Astrocyte of the spinal cord (primary cell): ENCODE data around the gene NT5C2.
"Not testable (repeated sequence)": the region's sequence is repeated elsewhere in the genome, so short reads cannot be mapped to it uniquely, and the experiment has no call there.

Experiments used
- DNase-seq: peaks from one replicate; pipeline ENCODE4 v3.0.0; 2011; ENCODE audit warnings: low read depth, low spot score
- H3K4me3 ChIP-seq: 2 replicates; pipeline ENCODE4 v1.5.1; 2011; ENCODE audit warnings: low read depth, mild to moderate bottlenecking, low read length, moderate library complexity
- CTCF ChIP-seq: IDR thresholded peaks from 2 replicates; pipeline ENCODE4 v1.5.1; 2012; ENCODE audit warnings: low read depth, mild to moderate bottlenecking, low read length, inconsistent platforms
- in situ Hi-C: cut with HindIII; loops from 2 replicates; pipeline ENCODE4 v1.10.0; 2017; ENCODE audit warnings: low sequenced_read_pairs

The NT5C2 gene

GRCh38 chr10:103231047-103231551 is 38.0 kb upstream of the NT5C2 start:
- no peak overlapping the region for H3K4me3 ChIP-seq
- DNase-seq, result peak; percentile 94
- no peak for TF ChIP-seq CTCF
- in situ Hi-C loops, result no loop called here

- in situ Hi-C loops, result no loop called here
These were observed 34.3 kb upstream of the NT5C2 start for GRCh38 chr10:103227416-103227815.

GRCh38 chr10:103225939-103226338 is 32.9 kb upstream of the NT5C2 start:
- in situ Hi-C loops, result no loop called here
- no peak for DNase-seq
- TF ChIP-seq CTCF, result no peak
- H3K4me3 ChIP-seq, result no peak overlapping the region

More at GRCh38 chr10:103227416-103227815, 34.3 kb upstream of the NT5C2 start:
- no peak for DNase-seq
- no peak overlapping the region for H3K4me3 ChIP-seq
- no peak for TF ChIP-seq CTCF

- in situ Hi-C loops, H3K4me3 ChIP-seq: not testable (repeated sequence)
These were observed 31.6 kb upstream of the NT5C2 start for GRCh38 chr10:103224721-103225120.

GRCh38 chr10:103224133-103224532 is 31.1 kb upstream of the NT5C2 start:
- no peak for DNase-seq
- no peak for TF ChIP-seq CTCF
- no peak overlapping the region for H3K4me3 ChIP-seq
- in situ Hi-C loops, result no loop called here

More at GRCh38 chr10:103224721-103225120, 31.6 kb upstream of the NT5C2 start:
- not testable (repeated sequence) for DNase-seq

- DNase-seq, in situ Hi-C loops, H3K4me3 ChIP-seq: not testable (repeated sequence)
These were observed 23.3 kb upstream of the NT5C2 start for GRCh38 chr10:103216362-103216761.

GRCh38 chr10:103215601-103216000 is 22.5 kb upstream of the NT5C2 start:
- no peak for TF ChIP-seq CTCF
- H3K4me3 ChIP-seq, result no peak overlapping the region
- in situ Hi-C loops, result no loop called here
- DNase-seq, result no peak

GRCh38 chr10:103210262-103210661 is 17.2 kb upstream of the NT5C2 start:
- H3K4me3 ChIP-seq, in situ Hi-C loops, DNase-seq: not testable (repeated sequence)

GRCh38 chr10:103207643-103208042 is 14.6 kb upstream of the NT5C2 start:
- in situ Hi-C loops, H3K4me3 ChIP-seq, DNase-seq: not testable (repeated sequence)
